Heart left ventricle (tissue), 13 donors: Measurements from ENCODE around the gene KEL.

Source experiments
- POLR2A ChIP-seq, 2 donors: fragments of 450-650 bp; IDR thresholded peaks; one replicate each; pipeline ENCODE4 v1.6.1; 2017; ENCODE audit warnings: antibody characterized with exemption in 2 of 2, mild to moderate bottlenecking in 2 of 2, moderate library complexity in 2 of 2
- TF ChIP-seq, protein P1 (sequence below), 12 donors: fragments of 200-600 bp; sonication (generic) in 4 of 12; IDR thresholded peaks; one replicate each; pipeline versions ENCODE4 v1.5.0 to v1.8.0; 2018 to 2022; ENCODE audit warnings: antibody characterized with exemption in 12 of 12, mild to moderate bottlenecking in 5 of 12
- donor health status: ischemic (EF 13 %, LVEDD 7.1; RV severe dilation, severe dysfunction).
- donor health status: DM: no; HTN: yes; CAD: no.
- donor health status: DM: no; HTN: no; CAD: no.
- donor health status: ischemic (EF 25% LVEDD 6.9; RV normal size, moderate dysfunction).
- donor health status: ischemic (EF 25% LVEDD 5.7; RV mildly dilated, moderate dysfunction).
- donor health status: ischemic (EF 35%, LVEDD 5.7; RV mildly dilated, moderate dysfunction).
- donor health status: nonischemic (EF 11% LVEDD 7.7; RV severe dilation, severe dysfunction).
- donor health status: DM: yes; HTN: yes; CAD: no.
- donor health status: PGD.
- donor health status: ischemic (EF 29% LVEDD 5.4; RV normal size, mild dysfunction).
- donor health status: nonischemic (EF 23%, LVEDD 6.1; RV moderate dilation, normal function).

DNA sequence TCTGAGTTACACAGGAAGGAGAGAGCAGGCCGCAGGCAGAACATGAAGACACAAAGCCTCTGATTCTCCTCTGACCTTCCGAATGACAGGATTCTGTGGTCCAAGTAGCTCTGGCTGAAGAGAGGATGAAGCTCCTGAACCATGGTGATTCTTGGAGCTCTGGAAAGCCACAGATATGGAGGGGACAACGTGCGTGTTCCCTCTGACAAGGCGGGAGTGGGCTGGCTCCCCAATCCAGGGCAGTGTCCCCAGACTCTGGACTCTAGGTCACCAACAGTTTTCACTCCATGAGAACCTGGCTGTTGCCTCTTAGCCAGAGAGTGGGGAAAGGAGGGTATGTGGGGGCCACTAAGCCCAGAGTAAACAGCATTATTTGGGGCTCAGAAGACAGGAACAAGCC lies 69.2 kb downstream of the KEL start:
- TF ChIP-seq POLR2A (IDR thresholded peaks at IDR 0.05), result no peak
- TF ChIP-seq, protein P1, sequence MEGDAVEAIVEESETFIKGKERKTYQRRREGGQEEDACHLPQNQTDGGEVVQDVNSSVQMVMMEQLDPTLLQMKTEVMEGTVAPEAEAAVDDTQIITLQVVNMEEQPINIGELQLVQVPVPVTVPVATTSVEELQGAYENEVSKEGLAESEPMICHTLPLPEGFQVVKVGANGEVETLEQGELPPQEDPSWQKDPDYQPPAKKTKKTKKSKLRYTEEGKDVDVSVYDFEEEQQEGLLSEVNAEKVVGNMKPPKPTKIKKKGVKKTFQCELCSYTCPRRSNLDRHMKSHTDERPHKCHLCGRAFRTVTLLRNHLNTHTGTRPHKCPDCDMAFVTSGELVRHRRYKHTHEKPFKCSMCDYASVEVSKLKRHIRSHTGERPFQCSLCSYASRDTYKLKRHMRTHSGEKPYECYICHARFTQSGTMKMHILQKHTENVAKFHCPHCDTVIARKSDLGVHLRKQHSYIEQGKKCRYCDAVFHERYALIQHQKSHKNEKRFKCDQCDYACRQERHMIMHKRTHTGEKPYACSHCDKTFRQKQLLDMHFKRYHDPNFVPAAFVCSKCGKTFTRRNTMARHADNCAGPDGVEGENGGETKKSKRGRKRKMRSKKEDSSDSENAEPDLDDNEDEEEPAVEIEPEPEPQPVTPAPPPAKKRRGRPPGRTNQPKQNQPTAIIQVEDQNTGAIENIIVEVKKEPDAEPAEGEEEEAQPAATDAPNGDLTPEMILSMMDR (IDR thresholded peaks at IDR 0.05), result no peak
